SK-N-MC (cell line): ENCODE measurements around the gene VAMP3.

Experiments used
- DNase-seq: peaks from one replicate; pipeline ENCODE4 v3.0.0-alpha.2; 2011; ENCODE audit warnings: low read depth, low spot score
- H3K27ac ChIP-seq: fragments of 200-600 bp; sonication (generic); 2 replicates; pipeline ENCODE4 v1.5.1; 2016; ENCODE audit warnings: mixed run types
- H3K36me3 ChIP-seq: fragments of 200-600 bp; sonication (generic); 2 replicates; pipeline ENCODE4 v1.6.1; 2017; ENCODE audit warnings: antibody characterized with exemption, low read length, mixed read lengths; ENCODE audit not compliant: insufficient read depth
- H3K4me3 ChIP-seq: fragments of 200-600 bp; sonication (generic); 2 replicates; pipeline ENCODE4 v1.5.1; 2016
- H3K9ac ChIP-seq: fragments of 200-600 bp; sonication (generic); 2 replicates; pipeline ENCODE4 v1.8.0; 2017; ENCODE audit warnings: mixed run types, mixed read lengths; ENCODE audit not compliant: insufficient read length
- H3K9me3 ChIP-seq: fragments of 200-600 bp; sonication (generic); 2 replicates; pipeline ENCODE4 v1.6.1; 2017; ENCODE audit warnings: low read depth, mild to moderate bottlenecking, antibody characterized with exemption, low read length, moderate library complexity, mixed read lengths
- EZH2 ChIP-seq: fragments of 200-600 bp; sonication (generic); IDR thresholded peaks from one replicate; pipeline ENCODE4 v1.6.1; 2017; ENCODE audit warnings: antibody characterized with exemption
- FOXP2 ChIP-seq: optimal IDR thresholded peaks from 2 replicates; pipeline ENCODE3; 2011; ENCODE audit warnings: mild to moderate bottlenecking, moderate library complexity; ENCODE audit not compliant: insufficient read depth; ENCODE audit errors: extremely low read length, control extremely low read depth
- POLR2AphosphoS5 ChIP-seq: IDR thresholded peaks from 2 replicates; pipeline ENCODE4 v1.6.1; 2012; ENCODE audit warnings: mild to moderate bottlenecking, low read depth, low read length, borderline replicate concordance

Gene VAMP3

GRCh38 chr1:7738044-7738443 lies 33.1 kb upstream of the VAMP3 start:
- no peak overlapping the region for H3K27ac ChIP-seq
- H3K9ac ChIP-seq: no peak overlapping the region
- no peaks in the 10 kb centered on the region for H3K9me3 ChIP-seq
- no peak for DNase-seq
- H3K36me3 ChIP-seq: no peaks in the 10 kb centered on the region
- no peak for TF ChIP-seq EZH2
- TF ChIP-seq FOXP2: no peak
- TF ChIP-seq POLR2AphosphoS5: no peak
- H3K4me3 ChIP-seq: no peak overlapping the region

- H3K27ac ChIP-seq: no peak overlapping the region
- H3K4me3 ChIP-seq: no peak overlapping the region
- no peaks in the 10 kb centered on the region for H3K36me3 ChIP-seq
- TF ChIP-seq POLR2AphosphoS5: no peak
- TF ChIP-seq EZH2: no peak
- TF ChIP-seq FOXP2: no peak
- no peaks in the 10 kb centered on the region for H3K9me3 ChIP-seq
- H3K9ac ChIP-seq: no peak overlapping the region
- DNase-seq: no peak
These were observed 27.8 kb upstream of the VAMP3 start for GRCh38 chr1:7743346-7743745.

GRCh38 chr1:7744882-7745281 lies 26.2 kb upstream of the VAMP3 start:
- H3K9me3 ChIP-seq: no peaks in the 10 kb centered on the region
- DNase-seq: no peak
- no peak overlapping the region for H3K9ac ChIP-seq
- H3K4me3 ChIP-seq: no peak overlapping the region
- no peaks in the 10 kb centered on the region for H3K36me3 ChIP-seq
- TF ChIP-seq EZH2: no peak
- TF ChIP-seq POLR2AphosphoS5: no peak
- no peak for TF ChIP-seq FOXP2
- no peak overlapping the region for H3K27ac ChIP-seq

- Histone ChIP-seq H3K9me3 (no peaks in the 10 kb centered on the region), H3K36me3 (no peaks in the 10 kb centered on the region), H3K9ac (no peak overlapping the region), H3K4me3 (no peak overlapping the region), H3K27ac (no peak overlapping the region)
- TF ChIP-seq FOXP2: no peak
- TF ChIP-seq POLR2AphosphoS5: no peak
- no peak for TF ChIP-seq EZH2
- DNase-seq: no peak
These were observed 25.3 kb upstream of the VAMP3 start for GRCh38 chr1:7745783-7746182.

- Histone ChIP-seq H3K9me3 (no peaks in the 10 kb centered on the region), H3K9ac (no peak overlapping the region), H3K4me3 (no peak overlapping the region), H3K27ac (no peak overlapping the region), H3K36me3 (no peaks in the 10 kb centered on the region)
- TF ChIP-seq POLR2AphosphoS5 (no peak), FOXP2 (no peak), EZH2 (no peak)
- DNase-seq: no peak
These were observed 23.5 kb upstream of the VAMP3 start for GRCh38 chr1:7747605-7748004.

GRCh38 chr1:7749126-7749525 lies 22.0 kb upstream of the VAMP3 start:
- no peak for DNase-seq
- no peak overlapping the region for H3K9ac ChIP-seq
- H3K9me3 ChIP-seq: no peaks in the 10 kb centered on the region
- no peaks in the 10 kb centered on the region for H3K36me3 ChIP-seq
- no peak for TF ChIP-seq EZH2
- TF ChIP-seq POLR2AphosphoS5: no peak
- TF ChIP-seq FOXP2: no peak
- H3K27ac ChIP-seq: no peak overlapping the region
- no peak overlapping the region for H3K4me3 ChIP-seq

GRCh38 chr1:7751174-7751573 lies 19.9 kb upstream of the VAMP3 start:
- no peaks in the 10 kb centered on the region for H3K9me3 ChIP-seq
- H3K27ac ChIP-seq: no peak overlapping the region
- no peak for DNase-seq
- H3K36me3 ChIP-seq: no peaks in the 10 kb centered on the region
- no peak overlapping the region for H3K9ac ChIP-seq
- TF ChIP-seq FOXP2: no peak
- no peak for TF ChIP-seq EZH2
- TF ChIP-seq POLR2AphosphoS5: no peak
- H3K4me3 ChIP-seq: no peak overlapping the region

- peak overlapping the region; percentile 64 for H3K4me3 ChIP-seq
- DNase-seq: peak; percentile 18
- no peak overlapping the region for H3K9ac ChIP-seq
- no peaks in the 10 kb centered on the region for H3K9me3 ChIP-seq
- no peaks in the 10 kb centered on the region for H3K36me3 ChIP-seq
- no peak overlapping the region for H3K27ac ChIP-seq
- TF ChIP-seq POLR2AphosphoS5: no peak
- TF ChIP-seq EZH2: no peak
- no peak for TF ChIP-seq FOXP2
These were observed 18.3 kb upstream of the VAMP3 start for GRCh38 chr1:7752512-7753417.

- Histone ChIP-seq H3K27ac (no peak overlapping the region), H3K9me3 (no peaks in the 10 kb centered on the region), H3K9ac (no peak overlapping the region), H3K4me3 (no peak overlapping the region), H3K36me3 (no peaks in the 10 kb centered on the region)
- DNase-seq: peak; percentile 12
- TF ChIP-seq EZH2 (no peak), POLR2AphosphoS5 (no peak), FOXP2 (no peak)
These were observed 17.5 kb upstream of the VAMP3 start for GRCh38 chr1:7753641-7754040.
